HG03196 (cell line): ENCODE results near the gene RNF212B.

ENCODE experiments used
- ATAC-seq: cut with Tn5 transposase; IDR thresholded peaks from one replicate; pipeline ENCODE4 v1.9.1; 2021; ENCODE audit not compliant: unreplicated experiment

RNF212B gene

DNA sequence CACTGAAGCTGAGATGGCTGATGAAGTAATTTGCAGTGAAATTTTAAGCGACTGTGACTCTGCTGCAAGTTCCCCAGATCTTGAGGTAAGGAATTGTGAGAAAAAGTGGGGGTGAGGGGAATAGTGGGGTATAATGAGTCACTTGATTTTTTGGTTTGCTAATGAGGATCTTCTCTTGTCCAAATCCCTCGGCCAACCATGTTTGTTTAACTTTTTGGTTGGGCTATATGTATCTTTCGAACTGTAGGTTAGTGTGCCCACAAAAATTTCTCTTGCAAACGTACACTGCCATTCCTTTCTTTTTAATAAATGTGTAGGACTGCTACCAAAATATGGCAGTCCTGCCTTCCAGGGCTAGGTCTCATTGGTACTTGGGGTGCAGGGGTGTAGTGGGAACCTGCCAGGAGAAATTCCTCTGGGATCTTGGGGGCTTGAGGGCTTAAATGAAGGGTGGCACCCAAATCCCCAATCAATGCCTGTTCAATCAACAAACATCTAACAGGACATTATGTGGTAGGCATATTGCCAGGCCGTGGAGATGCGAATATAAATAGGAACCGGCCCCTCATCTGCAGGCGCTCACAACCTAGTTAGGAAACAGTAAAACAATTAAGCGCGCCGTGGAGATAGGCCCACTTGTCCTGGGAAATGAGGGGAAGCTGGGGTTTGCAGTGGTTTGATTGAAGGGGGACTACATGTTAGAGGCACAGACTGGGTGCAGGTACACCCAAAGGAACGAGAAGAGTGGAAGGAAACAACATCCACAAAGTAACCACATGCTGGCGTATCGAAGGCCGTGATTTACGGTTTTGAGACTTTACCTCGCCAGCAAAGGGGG, 82.2 kb downstream of the RNF212B start:
- ATAC-seq = no peak

DNA sequence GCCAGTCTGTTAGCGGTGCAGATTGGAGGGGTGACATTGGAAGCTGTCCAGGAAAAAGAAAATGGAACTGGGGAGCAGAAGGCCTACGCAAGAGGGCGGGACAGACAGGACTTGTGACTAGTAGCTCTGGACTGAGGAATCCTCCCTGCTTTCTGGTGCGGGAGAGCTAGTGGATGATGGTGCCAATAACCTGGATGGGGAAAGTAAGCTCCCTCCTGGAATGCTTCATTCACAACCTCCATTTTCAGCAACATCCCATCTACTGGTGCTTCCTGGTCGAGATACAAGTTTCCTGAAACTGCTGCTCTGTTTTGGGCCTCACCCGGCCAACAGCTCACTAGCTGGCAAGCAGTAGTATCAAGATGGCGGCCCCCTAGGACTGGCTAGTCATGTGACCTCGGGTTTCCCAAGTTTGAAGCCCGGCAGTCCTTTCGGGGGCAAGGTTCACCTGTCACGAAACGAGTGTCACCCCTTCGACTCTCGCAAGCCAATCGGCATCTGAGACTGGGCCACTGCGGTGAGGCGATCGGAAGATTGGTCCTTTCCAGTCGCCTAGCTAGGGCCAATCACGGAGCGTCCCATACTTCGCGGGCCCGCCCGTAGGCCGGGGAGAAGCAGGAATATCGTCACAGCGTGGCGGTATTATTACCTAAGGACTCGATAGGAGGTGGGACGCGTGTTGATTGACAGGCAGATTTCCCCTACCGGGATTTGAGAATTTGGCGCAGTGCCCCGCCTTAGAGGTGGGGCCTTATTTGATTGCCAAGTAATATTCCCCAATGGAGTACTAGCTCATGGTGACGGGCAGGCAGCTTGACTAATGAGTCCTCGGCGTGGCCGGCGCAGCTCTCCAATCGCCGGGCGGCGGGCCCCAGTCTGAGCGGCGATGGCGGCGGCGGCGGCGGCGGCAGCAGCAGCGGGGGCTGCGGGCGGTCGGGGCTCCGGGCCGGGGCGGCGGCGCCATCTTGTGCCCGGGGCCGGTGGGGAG, 83.1 kb downstream of the RNF212B start, which contains the start of gene PABPN1:
Gene PABPN1, plus strand, starts transcription at position 874 of the 988 bp plus-strand sequence. Its CDS starts 13 bp downstream, at position 887.
- peak; percentile 88 for ATAC-seq

DNA sequence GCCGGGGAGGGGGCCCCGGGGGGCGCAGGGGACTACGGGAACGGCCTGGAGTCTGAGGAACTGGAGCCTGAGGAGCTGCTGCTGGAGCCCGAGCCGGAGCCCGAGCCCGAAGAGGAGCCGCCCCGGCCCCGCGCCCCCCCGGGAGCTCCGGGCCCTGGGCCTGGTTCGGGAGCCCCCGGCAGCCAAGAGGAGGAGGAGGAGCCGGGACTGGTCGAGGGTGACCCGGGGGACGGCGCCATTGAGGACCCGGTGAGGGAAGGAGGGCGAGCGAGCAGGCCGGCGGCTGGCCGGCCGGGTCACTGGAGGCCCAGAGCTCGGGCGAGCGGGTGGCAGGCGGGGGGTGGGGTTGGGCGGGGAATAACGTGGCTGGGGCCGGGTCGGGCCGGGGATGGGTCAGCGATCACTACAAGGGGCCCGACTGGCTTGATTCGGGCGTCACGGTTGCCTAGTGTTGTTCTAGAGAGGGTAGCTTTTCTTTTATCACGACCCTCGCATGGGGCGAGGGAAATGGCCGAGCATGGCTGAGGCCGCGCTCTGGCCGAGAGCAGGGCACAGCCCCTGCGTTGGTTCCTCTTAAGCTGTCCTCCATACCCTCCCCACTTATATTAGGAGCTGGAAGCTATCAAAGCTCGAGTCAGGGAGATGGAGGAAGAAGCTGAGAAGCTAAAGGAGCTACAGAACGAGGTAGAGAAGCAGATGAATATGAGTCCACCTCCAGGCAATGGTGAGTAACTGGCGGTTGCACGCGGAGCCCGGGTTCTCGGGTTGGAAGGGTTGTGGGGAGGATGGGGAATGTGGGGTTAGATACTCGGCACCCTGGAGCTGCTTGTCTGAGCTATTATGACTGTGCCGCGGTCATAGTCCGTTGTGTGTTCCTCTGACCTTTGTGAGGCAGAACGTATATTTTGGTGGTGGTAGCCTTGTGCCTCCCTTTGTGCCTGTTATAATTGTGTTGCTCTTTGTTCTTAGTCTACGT, 84.1 kb downstream of the RNF212B start:
- ATAC-seq = no peak
